ENCODE measurements around the gene PTH. TPM values are rescaled to one million over a fixed set of nuclear protein-coding genes. Genes with fewer than 3 reads are reported as not detected.

The PTH gene
- total RNA-seq, 1 donor from 2014 or later = not detected

GRCh38 chr11:13461291-13461690, 34.5 kb downstream of the PTH start:
- intact Hi-C loops (cut with micrococcal nuclease) = no loop called here
- ATAC-seq (no peak), DNase-seq (no peak)

GRCh38 chr11:13450832-13451397, 44.9 kb downstream of the PTH start:
- DNase-seq (no peak), ATAC-seq (no peak)
- intact Hi-C loops (cut with micrococcal nuclease) = no loop called here

DNA sequence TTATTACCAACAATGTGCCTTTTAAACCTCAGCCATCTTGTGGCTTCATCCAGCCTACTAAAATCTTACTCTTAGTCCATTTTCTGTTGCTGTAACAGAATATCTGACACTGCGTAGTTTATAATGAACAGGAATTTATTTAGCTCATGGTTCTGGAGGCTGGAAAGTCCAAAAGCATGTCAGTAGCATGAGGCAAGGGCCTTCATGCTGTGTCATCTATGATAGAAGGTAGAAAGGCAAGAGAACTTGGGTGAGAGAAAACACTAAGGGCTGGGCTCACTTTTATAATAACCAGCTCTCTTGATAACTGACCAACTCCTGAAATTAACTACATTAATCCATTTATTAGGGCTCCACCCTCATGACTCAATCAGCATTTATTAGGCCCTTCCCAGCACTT, 46.3 kb downstream of the PTH start:
- intact Hi-C loops (cut with micrococcal nuclease) = no loop called here
- no peak for ATAC-seq
- no peak for DNase-seq

DNA sequence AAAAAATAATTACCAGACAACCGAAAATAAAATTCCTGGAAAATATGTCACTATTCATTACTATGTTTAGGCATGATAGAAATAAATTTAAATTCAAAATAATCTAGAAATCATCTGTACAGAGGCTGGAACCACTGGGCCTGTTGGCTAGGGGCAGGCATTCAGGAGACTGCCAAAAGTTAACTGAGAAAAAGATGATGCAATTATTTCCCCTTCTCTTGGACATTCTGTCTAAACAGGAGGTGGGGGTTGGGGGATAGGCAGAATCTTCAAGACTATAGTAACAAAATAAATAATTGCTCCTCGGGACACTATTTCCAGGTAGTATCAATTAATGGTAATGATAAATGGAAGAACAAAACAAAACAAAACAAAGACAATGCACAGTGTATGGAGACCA, 46.9 kb downstream of the PTH start:
- ATAC-seq = peak; percentile 95
- peak; percentile 44 for DNase-seq
- intact Hi-C loops (cut with micrococcal nuclease) = no loop called here

- no peak for DNase-seq
- intact Hi-C loops (cut with micrococcal nuclease) = no loop called here
- no peak for ATAC-seq
Measured at GRCh38 chr11:13446444-13446843, 49.4 kb downstream of the PTH start.

DNA sequence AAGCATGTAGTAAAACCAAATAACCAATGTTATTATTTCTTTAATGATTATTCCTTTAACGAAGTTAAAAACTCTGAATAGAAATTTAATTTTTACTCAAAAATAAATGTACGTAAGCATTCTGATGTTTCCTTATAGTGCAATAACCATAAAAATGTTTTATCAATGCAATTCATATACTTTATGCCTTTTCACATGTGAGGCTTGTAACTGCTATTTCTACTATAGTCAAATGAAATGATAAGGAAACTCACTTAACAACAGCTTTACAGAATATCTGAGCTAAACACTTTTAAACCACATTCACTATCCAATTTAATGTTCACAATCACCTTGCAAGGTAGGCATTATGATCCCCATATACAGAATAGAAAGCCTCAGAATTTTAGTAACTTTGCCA, 50.2 kb downstream of the PTH start:
- no peak for ATAC-seq
- DNase-seq = no peak
- intact Hi-C loops (cut with micrococcal nuclease) = no loop called here

Other genes with a start within 250 kb of the PTH start
- 4.6 TPM for gene BMAL1, start 218.2 kb downstream of the PTH start, total RNA-seq
- 19.2 TPM for gene BTBD10, start 32.8 kb downstream of the PTH start, total RNA-seq
- 37.0 TPM for gene FAR1, start 172.7 kb upstream of the PTH start, total RNA-seq